PC-9 (cell line): ENCODE data around the gene LTO1. TPM values are rescaled to one million over a fixed set of nuclear protein-coding genes. Genes with fewer than 3 reads are reported as not detected.

Experiments
- BruUV-seq: library from RNA; stranded (reverse); fragments of 400-500 nt; replicated peaks from 2 replicates; lab custom pipeline; 2021; lab: Mats Ljungman, UMichigan
- CTCF ChIA-PET: fragments of 300-600 bp; sonication (Branson Sonifier 250); formaldehyde crosslinking; loops from one replicate; lab custom pipeline; 2022; ENCODE audit warnings: antibody characterized with exemption; lab: Charles Lee
- POLR2A ChIA-PET: fragments of 300-600 bp; sonication (Branson Sonifier 250); formaldehyde crosslinking; loops from one replicate; lab custom pipeline; 2022; ENCODE audit warnings: antibody characterized with exemption; ENCODE audit not compliant: unreplicated experiment; lab: Charles Lee
- DNase-seq, 2 experiments: peaks; one replicate each; pipeline versions ENCODE4 v3.0.0 to v3.0.0-alpha.2; 2015 to 2022; ENCODE audit warnings: mixed read lengths in 1 of 2
- H2AFZ ChIP-seq: fragments of 200-600 bp; sonication (generic); 2 replicates; pipeline ENCODE4 v1.8.1; 2017; ENCODE audit warnings: antibody characterized with exemption
- H3F3A ChIP-seq: fragments of 200-600 bp; sonication (generic); 2 replicates; pipeline ENCODE4 v1.8.1; 2017; ENCODE audit warnings: antibody characterized with exemption, mild to moderate bottlenecking, low read depth; ENCODE audit not compliant: insufficient read depth
- H3K27ac ChIP-seq: fragments of 200-600 bp; sonication (generic); 2 replicates; pipeline ENCODE4 v1.6.1; 2016; ENCODE audit warnings: mixed run types
- H3K27me3 ChIP-seq: fragments of 200-600 bp; sonication (generic); 2 replicates; pipeline ENCODE4 v1.6.1; 2016; ENCODE audit warnings: low read depth, mixed run types; ENCODE audit not compliant: insufficient read depth
- H3K36me3 ChIP-seq: fragments of 200-600 bp; sonication (generic); 2 replicates; pipeline ENCODE4 v1.6.1; 2016; ENCODE audit warnings: low read depth, mixed run types
- H3K4me1 ChIP-seq: fragments of 200-600 bp; sonication (generic); replicated peaks from 2 replicates; pipeline ENCODE4 v1.6.1; 2016; ENCODE audit warnings: mixed run types; ENCODE audit not compliant: insufficient read depth
- H3K4me2 ChIP-seq: fragments of 200-600 bp; sonication (generic); 2 replicates; pipeline ENCODE4 v1.6.1; 2017; ENCODE audit warnings: mixed run types
- H3K4me3 ChIP-seq: fragments of 200-600 bp; sonication (generic); 2 replicates; pipeline ENCODE4 v1.6.1; 2016; ENCODE audit warnings: mixed run types
- H3K79me2 ChIP-seq: fragments of 200-600 bp; sonication (generic); 2 replicates; pipeline ENCODE4 v1.6.1; 2017; ENCODE audit warnings: low read depth, mixed run types
- H3K9me2 ChIP-seq: fragments of 200-600 bp; sonication (generic); 2 replicates; pipeline ENCODE4 v1.8.1; 2017; ENCODE audit warnings: mild to moderate bottlenecking; ENCODE audit not compliant: insufficient read depth
- H3K9me3 ChIP-seq: fragments of 200-600 bp; sonication (generic); 2 replicates; pipeline ENCODE4 v1.8.1; 2016; ENCODE audit warnings: low read depth; ENCODE audit not compliant: insufficient read depth
- H4K20me1 ChIP-seq: fragments of 200-600 bp; sonication (generic); 2 replicates; pipeline ENCODE4 v1.8.1; 2017; ENCODE audit not compliant: insufficient read depth
- EZH2 ChIP-seq: fragments of 200-600 bp; sonication (generic); IDR thresholded peaks from 2 replicates; pipeline ENCODE4 v1.8.0; 2017; ENCODE audit warnings: antibody characterized with exemption, low read depth
- intact Hi-C: fragments of 100-400 bp; cut with micrococcal nuclease; formaldehyde crosslinking; loops from one replicate; pipeline ENCODE4 v1.10.0; 2022; ENCODE audit not compliant: unreplicated experiment
- total RNA-seq: library from RNA; stranded (reverse); gene quantifications from 2 replicates; pipeline ENCODE4 v1.2.3, GENCODE V29; 2021
- TF ChIP-seq, protein P1 (sequence below): fragments of 200-600 bp; sonication (generic); conservative IDR thresholded peaks from 2 replicates; pipeline ENCODE4 v1.6.1; 2017; ENCODE audit warnings: mixed run types, antibody characterized with exemption, mild to moderate bottlenecking, moderate library complexity

LTO1 gene
- total RNA-seq, 1 experiment from 2014 or later: 41.1 TPM

DNA sequence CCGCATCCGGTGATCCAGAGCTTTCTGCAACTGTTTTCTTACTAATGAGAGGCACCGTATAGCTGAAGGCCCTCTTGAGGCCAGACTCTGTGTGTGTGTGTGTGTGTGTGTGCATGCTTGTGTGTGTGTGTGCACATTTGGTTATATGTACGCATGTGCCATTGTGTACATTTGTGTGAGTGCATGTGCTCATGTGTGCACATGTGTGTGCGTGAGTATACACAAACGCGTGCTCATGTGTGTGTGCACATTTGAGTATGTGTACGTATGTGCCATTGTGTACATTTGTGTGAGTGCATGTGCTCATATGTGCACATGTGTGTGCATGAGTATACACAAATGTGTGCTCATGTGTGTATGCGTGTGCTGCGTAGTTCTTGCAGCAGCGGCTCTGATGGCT is 40.9 kb upstream of the LTO1 start:
- no peaks in the 10 kb centered on the region for H4K20me1 ChIP-seq
- H3K79me2 ChIP-seq: no peaks in the 10 kb centered on the region
- TF ChIP-seq, protein P1, sequence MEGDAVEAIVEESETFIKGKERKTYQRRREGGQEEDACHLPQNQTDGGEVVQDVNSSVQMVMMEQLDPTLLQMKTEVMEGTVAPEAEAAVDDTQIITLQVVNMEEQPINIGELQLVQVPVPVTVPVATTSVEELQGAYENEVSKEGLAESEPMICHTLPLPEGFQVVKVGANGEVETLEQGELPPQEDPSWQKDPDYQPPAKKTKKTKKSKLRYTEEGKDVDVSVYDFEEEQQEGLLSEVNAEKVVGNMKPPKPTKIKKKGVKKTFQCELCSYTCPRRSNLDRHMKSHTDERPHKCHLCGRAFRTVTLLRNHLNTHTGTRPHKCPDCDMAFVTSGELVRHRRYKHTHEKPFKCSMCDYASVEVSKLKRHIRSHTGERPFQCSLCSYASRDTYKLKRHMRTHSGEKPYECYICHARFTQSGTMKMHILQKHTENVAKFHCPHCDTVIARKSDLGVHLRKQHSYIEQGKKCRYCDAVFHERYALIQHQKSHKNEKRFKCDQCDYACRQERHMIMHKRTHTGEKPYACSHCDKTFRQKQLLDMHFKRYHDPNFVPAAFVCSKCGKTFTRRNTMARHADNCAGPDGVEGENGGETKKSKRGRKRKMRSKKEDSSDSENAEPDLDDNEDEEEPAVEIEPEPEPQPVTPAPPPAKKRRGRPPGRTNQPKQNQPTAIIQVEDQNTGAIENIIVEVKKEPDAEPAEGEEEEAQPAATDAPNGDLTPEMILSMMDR: no peak
- TF ChIP-seq EZH2: no peak
- H3K9me3 ChIP-seq: no peaks in the 10 kb centered on the region
- no peaks in the 10 kb centered on the region for H3K9me2 ChIP-seq
- intact Hi-C loops: no loop called here
- no peak overlapping the region for H2AFZ ChIP-seq
- H3K36me3 ChIP-seq: no peaks in the 10 kb centered on the region
- ChIA-PET POLR2A (no interaction called here), CTCF (no interaction called here)
- no peak overlapping the region for H3K4me3 ChIP-seq
- DNase-seq: no peak
- H3F3A ChIP-seq: peaks cover 10% of the 10 kb centered on the region; the same call in 1 of the 2 replicates
- H3K27ac ChIP-seq: no peak overlapping the region
- no TSS peak for BruUV-seq
- no peak overlapping the region for H3K4me2 ChIP-seq
- H3K4me1 ChIP-seq: no peaks in the 10 kb centered on the region
- no peaks in the 10 kb centered on the region for H3K27me3 ChIP-seq

DNA sequence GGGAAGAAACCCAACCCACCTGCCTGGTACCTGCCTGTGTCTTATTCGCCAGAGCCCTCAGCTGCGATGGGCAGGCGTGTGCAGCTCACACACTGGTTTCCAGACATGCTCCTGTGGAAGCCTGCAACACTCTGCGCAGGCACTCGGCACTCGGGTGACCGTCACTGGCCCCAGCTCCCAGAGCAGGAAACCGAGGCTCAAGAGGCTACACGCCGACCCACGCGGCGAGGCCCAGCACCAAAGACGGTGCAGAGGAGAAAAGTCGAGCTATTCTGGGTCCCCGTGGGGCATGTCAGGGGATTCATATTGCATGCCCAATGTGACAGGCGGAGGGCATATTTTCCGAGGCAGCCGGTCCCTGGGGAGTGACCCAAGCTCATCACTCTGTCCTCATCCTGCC is 40.3 kb upstream of the LTO1 start:
- peak in 1 of 2 experiments; percentile 18 for DNase-seq
- BruUV-seq: no TSS peak
- Histone ChIP-seq H4K20me1 (no peaks in the 10 kb centered on the region), H3K79me2 (no peaks in the 10 kb centered on the region), H3K4me1 (no peaks in the 10 kb centered on the region), H3K27ac (no peak overlapping the region), H3K9me2 (no peaks in the 10 kb centered on the region), H3K9me3 (no peaks in the 10 kb centered on the region), H3K36me3 (no peaks in the 10 kb centered on the region), H3F3A (peaks cover 10% of the 10 kb centered on the region; the same call in 1 of the 2 replicates), H3K4me2 (no peak overlapping the region), H3K27me3 (no peaks in the 10 kb centered on the region), H2AFZ (no peak overlapping the region), H3K4me3 (no peak overlapping the region)
- intact Hi-C loops: no loop called here
- no peak for TF ChIP-seq EZH2
- TF ChIP-seq, protein P1: no peak
- ChIA-PET POLR2A (no interaction called here), CTCF (interaction anchor here (0.9 kb wide), 1 partner anchor 11 kb away, joined by 11 read pairs; no protein-coding TSS in a partner anchor)

DNA sequence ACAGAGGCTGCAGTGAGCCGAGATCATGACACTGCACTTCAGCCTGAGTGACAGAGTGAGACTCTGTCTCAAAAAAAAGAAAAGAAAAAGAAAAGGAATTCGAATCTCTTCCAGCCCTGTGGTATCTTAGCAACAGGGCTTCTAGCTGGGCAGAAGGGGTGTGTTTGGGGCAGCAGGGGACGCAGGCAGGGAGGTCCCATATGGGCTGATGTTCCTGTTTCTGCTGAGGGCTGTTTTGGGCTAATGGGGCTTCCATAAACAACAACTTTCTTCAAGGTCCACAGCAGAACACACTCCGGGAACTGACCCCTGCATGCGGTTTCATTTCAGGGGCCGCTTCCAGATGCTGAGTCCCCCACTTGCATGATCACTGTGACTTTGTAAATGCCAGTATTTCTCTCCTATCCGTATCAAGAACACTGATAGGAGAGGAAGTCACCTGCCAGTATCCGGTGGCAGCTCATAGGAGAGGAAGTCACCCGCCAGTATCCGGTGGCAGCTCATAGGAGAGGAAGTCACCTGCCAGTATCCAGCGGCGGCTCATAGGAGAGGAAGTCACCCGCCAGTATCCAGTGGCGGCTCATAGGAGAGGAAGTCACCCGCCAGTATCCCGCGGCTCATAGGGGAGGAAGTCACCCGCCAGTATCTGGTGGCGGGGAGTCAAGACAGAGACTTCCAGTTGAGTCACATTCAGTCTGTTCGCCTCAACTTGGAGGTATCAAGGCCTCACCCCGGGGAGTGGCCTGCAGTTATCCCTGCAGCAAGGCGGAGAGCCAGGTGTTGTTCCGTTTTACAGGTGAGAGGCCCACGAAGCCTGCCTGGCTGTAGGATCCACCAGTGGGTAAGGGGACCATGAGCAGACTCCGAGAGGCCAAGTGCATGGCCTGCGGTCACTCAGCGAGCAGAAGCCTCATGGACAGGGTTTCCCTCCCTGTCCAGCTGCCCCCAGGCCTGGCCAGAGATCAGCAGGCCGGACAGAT is 37.0 kb upstream of the LTO1 start:
- Histone ChIP-seq H3K4me3 (no peak overlapping the region), H3K27ac (no peak overlapping the region), H3F3A (0 out of 2 replicates have a peak, but pooled peaks cover 13% of the 10 kb centered on the region), H3K36me3 (no peaks in the 10 kb centered on the region), H3K4me2 (no peak overlapping the region), H4K20me1 (no peaks in the 10 kb centered on the region), H3K27me3 (no peaks in the 10 kb centered on the region), H3K9me3 (no peaks in the 10 kb centered on the region), H3K9me2 (no peaks in the 10 kb centered on the region), H2AFZ (no peak overlapping the region), H3K4me1 (no peaks in the 10 kb centered on the region), H3K79me2 (no peaks in the 10 kb centered on the region)
- peak in 1 of 2 experiments; percentile 28 for DNase-seq
- CTCF ChIA-PET: no interaction called here
- POLR2A ChIA-PET: interaction anchor here (0.6 to 0.7 kb wide), 2 partner anchors 189 to 273 kb away, joined by 3 to 4 read pairs; no protein-coding TSS in a partner anchor
- BruUV-seq: no TSS peak
- TF ChIP-seq EZH2: no peak
- TF ChIP-seq, protein P1: no peak
- intact Hi-C loops: no loop called here
